DND-41 (cell line): ENCODE measurements around the gene SNAPC3.
"Not testable (repeated sequence)": the region's sequence is repeated elsewhere in the genome, so short reads cannot be mapped to it uniquely, and the experiment has no call there.

Experiments
- EZH2 ChIP-seq: IDR thresholded peaks from 3 replicates; pipeline ENCODE4 v1.6.1; 2012; ENCODE audit warnings: borderline replicate concordance, low read depth, mild to moderate bottlenecking, moderate library complexity, low read length, inconsistent platforms; ENCODE audit not compliant: severe bottlenecking
- TF ChIP-seq, protein P1 (sequence below): IDR thresholded peaks from 2 replicates; pipeline ENCODE4 v1.5.1; 2012; ENCODE audit warnings: borderline replicate concordance, low read length, moderate library complexity, mild to moderate bottlenecking; ENCODE audit not compliant: poor library complexity, severe bottlenecking; ENCODE audit errors: extremely low read depth

DNA sequence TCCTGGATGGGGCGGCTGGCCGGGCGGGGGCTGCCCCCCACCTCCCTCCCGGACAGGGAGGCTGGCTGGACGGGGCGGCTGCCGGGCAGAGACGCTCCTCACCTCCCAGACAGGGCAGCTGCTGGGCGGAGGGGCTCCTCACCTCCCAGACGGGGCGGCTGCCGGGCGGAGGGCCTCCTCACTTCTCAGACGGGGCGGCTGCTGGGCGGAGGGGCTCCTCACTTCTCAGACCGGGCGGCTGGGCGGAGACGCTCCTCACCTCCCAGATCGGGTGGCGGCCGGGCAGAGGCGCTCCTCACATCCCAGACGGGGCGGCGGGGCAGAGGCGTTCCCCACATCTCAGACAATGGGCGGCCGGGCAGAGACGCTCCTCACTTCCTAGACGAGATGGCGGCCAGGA is 19.6 kb downstream of the SNAPC3 start:
- TF ChIP-seq, protein P1, sequence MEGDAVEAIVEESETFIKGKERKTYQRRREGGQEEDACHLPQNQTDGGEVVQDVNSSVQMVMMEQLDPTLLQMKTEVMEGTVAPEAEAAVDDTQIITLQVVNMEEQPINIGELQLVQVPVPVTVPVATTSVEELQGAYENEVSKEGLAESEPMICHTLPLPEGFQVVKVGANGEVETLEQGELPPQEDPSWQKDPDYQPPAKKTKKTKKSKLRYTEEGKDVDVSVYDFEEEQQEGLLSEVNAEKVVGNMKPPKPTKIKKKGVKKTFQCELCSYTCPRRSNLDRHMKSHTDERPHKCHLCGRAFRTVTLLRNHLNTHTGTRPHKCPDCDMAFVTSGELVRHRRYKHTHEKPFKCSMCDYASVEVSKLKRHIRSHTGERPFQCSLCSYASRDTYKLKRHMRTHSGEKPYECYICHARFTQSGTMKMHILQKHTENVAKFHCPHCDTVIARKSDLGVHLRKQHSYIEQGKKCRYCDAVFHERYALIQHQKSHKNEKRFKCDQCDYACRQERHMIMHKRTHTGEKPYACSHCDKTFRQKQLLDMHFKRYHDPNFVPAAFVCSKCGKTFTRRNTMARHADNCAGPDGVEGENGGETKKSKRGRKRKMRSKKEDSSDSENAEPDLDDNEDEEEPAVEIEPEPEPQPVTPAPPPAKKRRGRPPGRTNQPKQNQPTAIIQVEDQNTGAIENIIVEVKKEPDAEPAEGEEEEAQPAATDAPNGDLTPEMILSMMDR, result not testable (repeated sequence)
- TF ChIP-seq EZH2, result not testable (repeated sequence)
